ENCODE measurements around the gene PUSL1.

The PUSL1 gene

DNA sequence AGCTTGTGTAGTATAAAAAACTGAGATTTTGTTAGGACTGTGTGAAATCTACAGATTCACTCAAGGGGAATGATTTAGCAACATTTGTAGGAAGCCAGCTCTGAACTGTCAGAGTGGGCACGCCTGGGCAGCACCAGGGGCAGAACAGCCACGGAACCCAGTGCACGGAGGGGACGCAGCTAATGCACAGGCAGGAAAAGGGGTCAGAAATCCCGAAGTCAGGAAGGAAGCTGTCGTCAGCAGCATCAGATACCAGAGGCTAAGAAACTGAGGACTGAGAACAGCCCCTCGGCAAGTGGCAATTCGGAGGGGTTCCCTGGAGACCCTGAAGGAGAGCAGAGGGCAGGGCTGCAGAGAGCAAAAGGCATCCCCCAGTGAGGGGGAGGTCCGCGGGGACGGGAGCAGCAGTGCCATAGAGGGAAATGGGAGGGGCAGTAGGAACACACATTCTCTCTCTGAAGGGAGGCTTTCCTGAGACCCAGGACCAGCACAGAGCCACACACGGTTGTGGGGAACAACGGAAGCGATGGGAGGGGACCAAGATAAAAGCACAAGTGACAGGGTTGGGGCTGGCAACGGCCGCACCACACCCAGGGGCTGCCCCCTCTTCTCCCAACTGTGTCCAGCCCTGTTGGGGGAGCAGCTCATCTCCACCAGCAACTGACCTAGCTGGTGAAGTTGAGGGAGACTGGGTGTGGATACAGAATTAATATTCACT lies 47.4 kb upstream of the PUSL1 start:
- Histone ChIP-seq H3K9me3 (ENCODE audit: insufficient read depth, low read length) (no peaks in the 10 kb centered on the region), H3K4me1 (ENCODE audit: low read length) (peaks cover 9% of the 10 kb centered on the region; the same call in 1 of the 2 replicates), H3K27me3 (ENCODE audit: low read depth, low read length) (no peaks in the 10 kb centered on the region), H4K20me1 (ENCODE audit: insufficient read depth, low read length) (peaks cover 12% of the 10 kb centered on the region), H3K4me3 (ENCODE audit: low read length) (no peak overlapping the region), H3K27ac (ENCODE audit: low read length) (no peak overlapping the region), H3K36me3 (replicated peaks; ENCODE audit: low read depth, low read length) (peaks cover 43% of the 10 kb centered on the region), H3K79me2 (ENCODE audit: low read length) (peaks cover 19% of the 10 kb centered on the region; the same call in 1 of the 2 replicates), H2AFZ (ENCODE audit: low read depth, low read length) (no peak overlapping the region), H3K9ac (ENCODE audit: low read length) (no peak overlapping the region), H3K4me2 (ENCODE audit: low read length) (no peak overlapping the region)
- no peak for TF ChIP-seq EZH2phosphoT487 (IDR thresholded peaks at IDR 0.05; ENCODE audit: low read depth)

DNA sequence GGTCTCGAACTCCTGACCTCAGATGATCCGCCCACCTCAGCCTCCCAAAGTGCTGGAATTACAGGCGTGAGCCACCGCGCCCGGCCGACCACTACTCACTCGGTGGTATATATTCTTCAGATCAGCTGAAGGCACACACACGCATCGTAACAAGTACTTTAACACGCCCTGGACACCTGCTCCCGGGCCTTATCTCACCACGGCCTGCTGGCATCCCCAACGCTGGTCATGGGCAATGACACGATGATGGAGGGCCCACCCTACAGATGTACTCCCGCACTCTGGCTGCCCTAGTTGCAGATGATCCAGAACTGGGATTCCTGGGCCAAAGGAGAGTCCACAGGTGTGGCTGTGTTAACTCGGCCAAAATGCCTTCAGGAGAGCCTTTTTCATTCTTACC lies 46.3 kb upstream of the PUSL1 start:
- H3K9ac ChIP-seq (ENCODE audit: low read length): no peak overlapping the region
- H3K4me2 ChIP-seq (ENCODE audit: low read length): no peak overlapping the region
- H3K9me3 ChIP-seq (ENCODE audit: insufficient read depth, low read length): no peaks in the 10 kb centered on the region
- peaks cover 21% of the 10 kb centered on the region for H3K79me2 ChIP-seq (ENCODE audit: low read length)
- peaks cover 9% of the 10 kb centered on the region; the same call in 1 of the 2 replicates for H3K4me1 ChIP-seq (ENCODE audit: low read length)
- TF ChIP-seq EZH2phosphoT487 (IDR thresholded peaks at IDR 0.05; ENCODE audit: low read depth) (no peak), CTCF (IDR thresholded peaks at IDR 0.05; ENCODE audit: low read depth, low read length) (no peak)
- H2AFZ ChIP-seq (ENCODE audit: low read depth, low read length): no peak overlapping the region
- no peak overlapping the region for H3K27ac ChIP-seq (ENCODE audit: low read length)
- no peak overlapping the region for H3K4me3 ChIP-seq (ENCODE audit: low read length)
- H3K36me3 ChIP-seq (replicated peaks; ENCODE audit: low read depth, low read length): peaks cover 37% of the 10 kb centered on the region
- H4K20me1 ChIP-seq (ENCODE audit: insufficient read depth, low read length): peaks cover 12% of the 10 kb centered on the region
- no peaks in the 10 kb centered on the region for H3K27me3 ChIP-seq (ENCODE audit: low read depth, low read length)

- H3K4me2 ChIP-seq (ENCODE audit: low read length): no peak overlapping the region
Observed at GRCh38 chr1:1262758-1263157, 45.6 kb upstream of the PUSL1 start.

DNA sequence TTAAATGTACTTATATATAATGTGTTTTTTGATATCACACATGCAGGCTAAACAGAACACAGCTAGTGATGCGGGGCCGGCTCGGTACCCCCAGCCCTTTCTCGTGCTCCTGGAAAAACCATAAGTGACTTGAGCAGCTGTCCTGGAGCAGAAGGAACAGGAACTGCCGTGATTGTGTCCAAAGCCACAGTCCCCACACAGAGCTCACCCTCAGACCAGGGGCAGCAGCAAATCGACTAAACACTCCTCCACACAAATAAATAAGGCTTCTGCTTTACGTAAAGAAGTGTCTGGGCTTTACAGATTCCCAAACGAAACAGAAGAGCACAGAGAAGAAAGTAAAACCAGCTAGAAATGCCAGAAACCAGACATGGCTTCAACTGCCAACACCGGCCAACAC lies 44.4 kb upstream of the PUSL1 start:
- H4K20me1 ChIP-seq (ENCODE audit: insufficient read depth, low read length): peaks cover 12% of the 10 kb centered on the region
- H3K4me2 ChIP-seq (ENCODE audit: low read length): no peak overlapping the region
- H3K27me3 ChIP-seq (ENCODE audit: low read depth, low read length): no peaks in the 10 kb centered on the region
- H3K36me3 ChIP-seq (replicated peaks; ENCODE audit: low read depth, low read length): peaks cover 42% of the 10 kb centered on the region
- H3K9me3 ChIP-seq (ENCODE audit: insufficient read depth, low read length): no peaks in the 10 kb centered on the region
- peaks cover 9% of the 10 kb centered on the region; the same call in 1 of the 2 replicates for H3K4me1 ChIP-seq (ENCODE audit: low read length)
- no peak overlapping the region for H3K27ac ChIP-seq (ENCODE audit: low read length)
- no peak for TF ChIP-seq EZH2phosphoT487 (IDR thresholded peaks at IDR 0.05; ENCODE audit: low read depth)
- TF ChIP-seq CTCF (IDR thresholded peaks at IDR 0.05; ENCODE audit: low read depth, low read length): no peak
- no peak overlapping the region for H2AFZ ChIP-seq (ENCODE audit: low read depth, low read length)
- no peak overlapping the region for H3K4me3 ChIP-seq (ENCODE audit: low read length)
- H3K79me2 ChIP-seq (ENCODE audit: low read length): peaks cover 33% of the 10 kb centered on the region
- H3K9ac ChIP-seq (ENCODE audit: low read length): no peak overlapping the region

More at GRCh38 chr1:1262758-1263157, 45.6 kb upstream of the PUSL1 start:
- H3K4me1 ChIP-seq (ENCODE audit: low read length): peaks cover 9% of the 10 kb centered on the region; the same call in 1 of the 2 replicates
- peaks cover 28% of the 10 kb centered on the region for H3K79me2 ChIP-seq (ENCODE audit: low read length)
- TF ChIP-seq EZH2phosphoT487 (IDR thresholded peaks at IDR 0.05; ENCODE audit: low read depth): no peak
- TF ChIP-seq CTCF (IDR thresholded peaks at IDR 0.05; ENCODE audit: low read depth, low read length): no peak
- H3K36me3 ChIP-seq (replicated peaks; ENCODE audit: low read depth, low read length): peaks cover 44% of the 10 kb centered on the region
- peaks cover 12% of the 10 kb centered on the region for H4K20me1 ChIP-seq (ENCODE audit: insufficient read depth, low read length)
- H2AFZ ChIP-seq (ENCODE audit: low read depth, low read length): no peak overlapping the region
- no peaks in the 10 kb centered on the region for H3K9me3 ChIP-seq (ENCODE audit: insufficient read depth, low read length)
- no peak overlapping the region for H3K4me3 ChIP-seq (ENCODE audit: low read length)
- no peak overlapping the region for H3K27ac ChIP-seq (ENCODE audit: low read length)
- no peaks in the 10 kb centered on the region for H3K27me3 ChIP-seq (ENCODE audit: low read depth, low read length)
- no peak overlapping the region for H3K9ac ChIP-seq (ENCODE audit: low read length)

Data from OCI-LY3 (cell line).